SU-DHL-6 (cell line): ENCODE results near the gene ELAVL3.

Experiments
- H2AFZ ChIP-seq: fragments of 200-600 bp; sonication (generic); 2 replicates; pipeline ENCODE4 v1.6.1; 2014; ENCODE audit warnings: low read depth, mild to moderate bottlenecking, moderate library complexity, mixed read lengths, antibody characterized with exemption, low read length; ENCODE audit not compliant: severe bottlenecking
- H3F3A ChIP-seq: fragments of 200-600 bp; shearing (Covaris generic); 2 replicates; pipeline ENCODE4 v1.6.0; 2016; ENCODE audit warnings: antibody characterized with exemption, mild to moderate bottlenecking; ENCODE audit not compliant: insufficient read depth
- H3K27ac ChIP-seq: fragments of 200-600 bp; sonication (generic); 2 replicates; pipeline ENCODE4 v1.5.1; 2016; ENCODE audit warnings: low read depth, mild to moderate bottlenecking, low read length, moderate library complexity, mixed read lengths
- H3K27me3 ChIP-seq: fragments of 200-600 bp; sonication (generic), shearing (Covaris generic); 2 replicates; pipeline ENCODE4 v1.6.0; 2014; ENCODE audit warnings: mild to moderate bottlenecking, low read length
- H3K36me3 ChIP-seq: fragments of 200-600 bp; sonication (generic); 2 replicates; pipeline ENCODE4 v1.6.1; 2014; ENCODE audit warnings: mild to moderate bottlenecking, low read length, mixed read lengths
- H3K4me2 ChIP-seq: fragments of 300-600, 200-600 bp; shearing (Covaris generic), sonication (generic); 2 replicates; pipeline ENCODE4 v1.6.0; 2014; ENCODE audit warnings: low read length, low read depth, mild to moderate bottlenecking; ENCODE audit not compliant: poor library complexity, severe bottlenecking
- H3K4me3 ChIP-seq: fragments of 200-600 bp; sonication (generic); 2 replicates; pipeline ENCODE4 v1.5.1; 2014; ENCODE audit warnings: antibody characterized with exemption, low read length, mild to moderate bottlenecking, mixed read lengths; ENCODE audit not compliant: insufficient read depth, poor library complexity, severe bottlenecking
- H3K79me2 ChIP-seq: fragments of 200-600 bp; sonication (generic); 2 replicates; pipeline ENCODE4 v1.6.1; 2014; ENCODE audit warnings: mild to moderate bottlenecking, low read length, moderate library complexity; ENCODE audit not compliant: insufficient read depth
- H3K9ac ChIP-seq: fragments of 200-600 bp; sonication (generic); 2 replicates; pipeline ENCODE4 v1.7.0; 2014; ENCODE audit warnings: mild to moderate bottlenecking, low read length
- H3K9me2 ChIP-seq: fragments of 200-600 bp; sonication (generic); replicated peaks from 2 replicates; pipeline ENCODE4 v1.6.1; 2014; ENCODE audit warnings: low read length; ENCODE audit not compliant: insufficient read depth
- H3K9me3 ChIP-seq: fragments of 200-600 bp; sonication (generic); 2 replicates; pipeline ENCODE4 v1.6.1; 2014; ENCODE audit warnings: low read length, mixed read lengths; ENCODE audit not compliant: insufficient read depth
- H4K20me1 ChIP-seq: fragments of 200-600 bp; sonication (generic); 2 replicates; pipeline ENCODE4 v1.6.1; 2014; ENCODE audit warnings: low read depth, mild to moderate bottlenecking, antibody characterized with exemption, low read length, moderate library complexity, mixed read lengths
- CTCF ChIP-seq: fragments of 200-600 bp; sonication (generic); IDR thresholded peaks from one replicate; pipeline ENCODE4 v1.5.1; 2017; ENCODE audit warnings: antibody characterized with exemption, mild to moderate bottlenecking, low read length, moderate library complexity; ENCODE audit not compliant: insufficient read depth, poor library complexity, severe bottlenecking
- EZH2phosphoT487 ChIP-seq: fragments of 200-600 bp; sonication (generic), shearing (Covaris generic); conservative IDR thresholded peaks from 2 replicates; pipeline ENCODE4 v1.6.1; 2018; ENCODE audit warnings: mild to moderate bottlenecking, antibody characterized with exemption, low read length, moderate library complexity, mixed read lengths

The ELAVL3 gene

GRCh38 chr19:11448923-11449554, 31.8 kb downstream of the ELAVL3 start:
- Histone ChIP-seq H3K36me3 (no peaks in the 10 kb centered on the region), H3K27me3 (no peaks in the 10 kb centered on the region), H3K9me3 (no peaks in the 10 kb centered on the region), H3F3A (0 out of 2 replicates have a peak, but pooled peaks cover 8% of the 10 kb centered on the region), H3K79me2 (no peaks in the 10 kb centered on the region), H3K9ac (no peak overlapping the region), H3K4me2 (no peak overlapping the region), H4K20me1 (no peaks in the 10 kb centered on the region), H3K27ac (no peak overlapping the region), H2AFZ (no peak overlapping the region), H3K4me3 (no peak overlapping the region), H3K9me2 (no peaks in the 10 kb centered on the region)
- TF ChIP-seq EZH2phosphoT487: no peak
- no peak for TF ChIP-seq CTCF

GRCh38 chr19:11448410-11448809, 32.4 kb downstream of the ELAVL3 start:
- no peaks in the 10 kb centered on the region for H4K20me1 ChIP-seq
- no peak overlapping the region for H3K27ac ChIP-seq
- 0 out of 2 replicates have a peak, but pooled peaks cover 8% of the 10 kb centered on the region for H3F3A ChIP-seq
- H3K4me3 ChIP-seq: no peak overlapping the region
- no peaks in the 10 kb centered on the region for H3K9me3 ChIP-seq
- H3K9ac ChIP-seq: no peak overlapping the region
- TF ChIP-seq EZH2phosphoT487 (no peak), CTCF (no peak)
- no peak overlapping the region for H3K4me2 ChIP-seq
- no peaks in the 10 kb centered on the region for H3K36me3 ChIP-seq
- H3K79me2 ChIP-seq: no peaks in the 10 kb centered on the region
- no peak overlapping the region for H2AFZ ChIP-seq
- no peaks in the 10 kb centered on the region for H3K27me3 ChIP-seq
- no peaks in the 10 kb centered on the region for H3K9me2 ChIP-seq

GRCh38 chr19:11447347-11448262, 33.2 kb downstream of the ELAVL3 start:
- H3K4me2 ChIP-seq: no peak overlapping the region
- no peaks in the 10 kb centered on the region for H3K27me3 ChIP-seq
- no peak overlapping the region for H2AFZ ChIP-seq
- 0 out of 2 replicates have a peak, but pooled peaks cover 8% of the 10 kb centered on the region for H3F3A ChIP-seq
- H3K27ac ChIP-seq: no peak overlapping the region
- H3K4me3 ChIP-seq: no peak overlapping the region
- H3K36me3 ChIP-seq: no peaks in the 10 kb centered on the region
- no peaks in the 10 kb centered on the region for H3K9me3 ChIP-seq
- no peak for TF ChIP-seq CTCF
- TF ChIP-seq EZH2phosphoT487: no peak
- no peaks in the 10 kb centered on the region for H3K9me2 ChIP-seq
- no peak overlapping the region for H3K9ac ChIP-seq
- H4K20me1 ChIP-seq: no peaks in the 10 kb centered on the region
- no peaks in the 10 kb centered on the region for H3K79me2 ChIP-seq
